Measurements from ENCODE around the gene PRPSAP1.

Gene PRPSAP1

GRCh38 chr17:76390003-76390421 is 36.3 kb upstream of the PRPSAP1 start:
- no peak for TF ChIP-seq CTCF (IDR thresholded peaks at IDR 0.05)
- peaks cover 35% of the 10 kb centered on the region for H3K36me3 Mint-ChIP-seq (ENCODE audit: low read depth)
- no peaks in the 10 kb centered on the region for H3K9me3 Mint-ChIP-seq
- H3K27ac Mint-ChIP-seq: no peak overlapping the region
- H3K4me1 Mint-ChIP-seq: peaks cover 38% of the 10 kb centered on the region
- peaks cover 28% of the 10 kb centered on the region for H3K27me3 Mint-ChIP-seq (ENCODE audit: low read depth, poor library complexity)
- no peak for DNase-seq
- no peak overlapping the region for H3K4me3 Mint-ChIP-seq

GRCh38 chr17:76388966-76389888 is 35.5 kb upstream of the PRPSAP1 start:
- TF ChIP-seq CTCF (IDR thresholded peaks at IDR 0.05): no peak
- H3K4me1 Mint-ChIP-seq: peaks cover 35% of the 10 kb centered on the region
- H3K4me3 Mint-ChIP-seq: no peak overlapping the region
- peaks cover 30% of the 10 kb centered on the region for H3K27me3 Mint-ChIP-seq (ENCODE audit: low read depth, poor library complexity)
- no peak for DNase-seq
- H3K9me3 Mint-ChIP-seq: no peaks in the 10 kb centered on the region
- peaks cover 30% of the 10 kb centered on the region for H3K36me3 Mint-ChIP-seq (ENCODE audit: low read depth)
- no peak overlapping the region for H3K27ac Mint-ChIP-seq

GRCh38 chr17:76386966-76387765 is 33.5 kb upstream of the PRPSAP1 start:
- TF ChIP-seq CTCF (IDR thresholded peaks at IDR 0.05): no peak
- Mint-ChIP-seq H3K27ac (no peak overlapping the region), H3K4me3 (no peak overlapping the region), H3K9me3 (no peaks in the 10 kb centered on the region), H3K27me3 (ENCODE audit: low read depth, poor library complexity) (peaks cover 45% of the 10 kb centered on the region), H3K36me3 (ENCODE audit: low read depth) (peaks cover 20% of the 10 kb centered on the region), H3K4me1 (peaks cover 28% of the 10 kb centered on the region)
- no peak for DNase-seq

GRCh38 chr17:76385892-76386786 is 32.4 kb upstream of the PRPSAP1 start:
- H3K36me3 Mint-ChIP-seq (ENCODE audit: low read depth): peaks cover 20% of the 10 kb centered on the region
- H3K27ac Mint-ChIP-seq: no peak overlapping the region
- DNase-seq: peak; percentile 85
- TF ChIP-seq CTCF (IDR thresholded peaks at IDR 0.05): peak; percentile 78
- peak overlapping the region; percentile 11 for H3K4me3 Mint-ChIP-seq
- peaks cover 27% of the 10 kb centered on the region for H3K4me1 Mint-ChIP-seq
- H3K27me3 Mint-ChIP-seq (ENCODE audit: low read depth, poor library complexity): peaks cover 55% of the 10 kb centered on the region
- H3K9me3 Mint-ChIP-seq: no peaks in the 10 kb centered on the region

- peaks cover 62% of the 10 kb centered on the region for H3K27me3 Mint-ChIP-seq (ENCODE audit: low read depth, poor library complexity)
- DNase-seq: peak; percentile 36
- no peak overlapping the region for H3K27ac Mint-ChIP-seq
- H3K4me3 Mint-ChIP-seq: peak overlapping the region; percentile 30
- no peaks in the 10 kb centered on the region for H3K9me3 Mint-ChIP-seq
- no peak for TF ChIP-seq CTCF (IDR thresholded peaks at IDR 0.05)
- peaks cover 26% of the 10 kb centered on the region for H3K4me1 Mint-ChIP-seq
- peaks cover 14% of the 10 kb centered on the region for H3K36me3 Mint-ChIP-seq (ENCODE audit: low read depth)
Observed at GRCh38 chr17:76384987-76385891, 31.5 kb upstream of the PRPSAP1 start.
